Effector memory CD4-positive, alpha-beta T cell (primary cell): ENCODE results near the gene EIPR1.

Source experiments
- DNase-seq, 3 donors: peaks; one replicate each; pipeline ENCODE4 v3.0.0-alpha.2; 2020
- H3K27ac ChIP-seq: 2 replicates; pipeline ENCODE4 v1.7.0; 2013; ENCODE audit warnings: mild to moderate bottlenecking, low read length, moderate library complexity; ENCODE audit not compliant: insufficient read depth, poor library complexity, severe bottlenecking
- H3K27me3 ChIP-seq: replicated peaks from 2 replicates; pipeline ENCODE4 v1.7.0; 2013; ENCODE audit warnings: mild to moderate bottlenecking, low read length; ENCODE audit not compliant: insufficient read depth, control insufficient read depth, poor library complexity, severe bottlenecking
- H3K36me3 ChIP-seq: 2 replicates; pipeline ENCODE4 v1.7.0; 2013; ENCODE audit warnings: mild to moderate bottlenecking, low read length, moderate library complexity; ENCODE audit not compliant: control insufficient read depth, insufficient read depth
- H3K4me1 ChIP-seq: 2 replicates; pipeline ENCODE4 v1.7.0; 2013; ENCODE audit warnings: low read length, mild to moderate bottlenecking; ENCODE audit not compliant: control insufficient read depth, insufficient read depth, poor library complexity, severe bottlenecking
- H3K4me3 ChIP-seq: 2 replicates; pipeline ENCODE4 v1.7.0; 2013; ENCODE audit warnings: low read length, low read depth, mild to moderate bottlenecking; ENCODE audit not compliant: insufficient read depth, poor library complexity, severe bottlenecking
- H3K9me3 ChIP-seq: 2 replicates; pipeline ENCODE4 v1.7.0; 2013; ENCODE audit warnings: mild to moderate bottlenecking, low read length, moderate library complexity; ENCODE audit not compliant: control insufficient read depth

EIPR1 gene

DNA sequence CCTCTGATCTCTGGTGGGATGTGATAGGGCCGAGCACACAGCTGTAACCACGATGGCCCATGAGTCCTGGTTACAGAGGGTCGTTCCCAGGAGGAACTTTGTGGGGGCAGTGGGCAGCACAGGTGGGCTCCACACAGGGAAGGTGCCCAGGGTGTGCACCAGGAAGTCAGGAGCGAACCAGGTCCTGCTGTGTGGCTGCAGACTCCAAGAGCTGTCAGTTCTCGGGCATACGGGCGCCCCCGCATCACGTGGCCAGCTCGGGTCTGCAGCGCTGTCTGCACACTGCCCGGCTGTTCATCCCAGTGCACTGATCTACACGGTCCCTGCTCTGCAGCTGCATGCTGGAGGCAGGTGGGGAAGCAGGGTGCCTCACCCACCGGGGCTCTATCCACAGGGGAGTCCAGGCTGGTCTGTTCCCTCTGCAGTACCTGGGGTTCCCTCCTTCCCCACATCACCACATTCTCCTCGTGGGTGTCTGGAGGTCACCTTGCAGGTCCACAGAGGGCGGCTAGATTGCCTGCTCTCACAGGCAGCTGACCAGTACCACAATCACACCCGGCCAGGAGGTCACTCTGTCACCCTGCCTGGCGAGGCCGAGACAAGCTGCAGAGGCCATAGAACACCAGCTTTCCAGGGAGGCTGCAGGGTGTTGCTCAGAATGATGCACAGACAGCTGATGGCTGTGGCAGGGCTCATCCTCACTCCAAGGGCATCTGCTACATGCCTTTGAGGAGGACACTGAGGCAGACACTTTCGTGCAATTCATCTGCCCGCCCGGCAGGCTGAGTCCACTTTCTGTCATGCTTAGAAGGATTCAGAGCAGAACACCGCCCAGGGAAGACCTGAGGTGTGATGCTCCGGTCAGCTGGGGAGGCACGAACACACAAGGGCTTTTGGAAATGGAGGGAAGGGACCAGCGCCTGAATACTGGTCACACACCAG lies 202.7 kb downstream of the EIPR1 start:
- H3K9me3 ChIP-seq = no peaks in the 10 kb centered on the region
- DNase-seq = no peak
- H3K27ac ChIP-seq = no peak overlapping the region
- H3K4me3 ChIP-seq = no peak overlapping the region
- no peaks in the 10 kb centered on the region for H3K4me1 ChIP-seq
- H3K36me3 ChIP-seq = peaks cover 12% of the 10 kb centered on the region
- H3K27me3 ChIP-seq = no peaks in the 10 kb centered on the region

DNA sequence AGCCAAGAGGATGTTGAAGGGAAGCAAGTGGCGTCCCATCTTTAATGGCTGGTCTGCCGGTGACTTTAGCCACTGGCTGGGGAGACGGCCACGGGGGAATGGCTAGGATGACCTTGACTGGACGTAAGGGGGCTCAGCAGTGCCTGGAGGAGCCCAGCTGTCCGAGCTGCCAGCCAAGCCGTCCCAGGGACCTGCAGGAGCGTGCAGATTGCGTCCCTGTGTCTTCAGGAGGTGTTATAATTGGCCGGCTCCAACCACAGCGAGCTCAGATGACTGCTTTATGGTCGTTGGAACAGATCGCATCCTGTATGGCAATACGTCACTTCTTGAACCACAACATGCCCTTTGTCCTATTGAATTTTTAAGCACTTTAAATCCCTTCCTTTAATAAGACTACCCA lies 204.6 kb downstream of the EIPR1 start:
- no peak for DNase-seq
- peaks cover 12% of the 10 kb centered on the region for H3K36me3 ChIP-seq
- H3K27me3 ChIP-seq = no peaks in the 10 kb centered on the region
- H3K4me1 ChIP-seq = no peaks in the 10 kb centered on the region
- no peak overlapping the region for H3K4me3 ChIP-seq
- H3K9me3 ChIP-seq = no peaks in the 10 kb centered on the region
- no peak overlapping the region for H3K27ac ChIP-seq

DNA sequence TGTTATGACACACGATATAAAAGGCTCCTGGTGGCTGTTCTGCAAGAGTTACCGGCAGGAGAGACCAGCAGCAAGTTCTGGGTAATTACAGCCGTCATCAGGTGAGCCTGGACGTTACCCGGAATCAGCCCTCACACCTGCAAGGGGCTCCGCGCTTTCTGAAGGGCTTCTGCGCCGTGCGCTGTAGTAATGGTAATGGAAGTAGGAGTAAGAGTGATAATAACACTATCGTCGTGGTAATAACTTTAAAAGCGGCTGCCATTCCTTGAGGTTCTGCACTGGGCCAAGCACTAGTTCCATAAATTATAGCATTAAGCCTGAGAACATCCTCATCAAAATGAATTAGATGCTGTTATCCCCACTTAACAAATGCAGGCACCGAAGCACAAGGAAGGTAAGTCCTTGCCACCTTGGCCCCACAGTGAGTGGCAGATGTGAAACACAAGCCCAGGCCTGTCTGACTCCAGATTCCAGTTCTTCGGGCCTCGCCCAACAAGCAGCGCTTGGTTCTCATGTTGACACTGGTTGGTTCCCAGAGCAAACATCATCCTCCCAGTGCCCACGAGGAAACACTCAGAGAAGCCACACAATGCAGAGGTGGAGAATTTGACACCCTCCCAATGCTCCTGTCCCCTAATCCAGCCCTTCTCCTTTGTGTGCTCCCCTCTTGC lies 205.2 kb downstream of the EIPR1 start:
- DNase-seq = no peak
- Histone ChIP-seq H3K4me3 (no peak overlapping the region), H3K36me3 (peaks cover 12% of the 10 kb centered on the region), H3K4me1 (no peaks in the 10 kb centered on the region), H3K9me3 (no peaks in the 10 kb centered on the region), H3K27ac (no peak overlapping the region), H3K27me3 (no peaks in the 10 kb centered on the region)

DNA sequence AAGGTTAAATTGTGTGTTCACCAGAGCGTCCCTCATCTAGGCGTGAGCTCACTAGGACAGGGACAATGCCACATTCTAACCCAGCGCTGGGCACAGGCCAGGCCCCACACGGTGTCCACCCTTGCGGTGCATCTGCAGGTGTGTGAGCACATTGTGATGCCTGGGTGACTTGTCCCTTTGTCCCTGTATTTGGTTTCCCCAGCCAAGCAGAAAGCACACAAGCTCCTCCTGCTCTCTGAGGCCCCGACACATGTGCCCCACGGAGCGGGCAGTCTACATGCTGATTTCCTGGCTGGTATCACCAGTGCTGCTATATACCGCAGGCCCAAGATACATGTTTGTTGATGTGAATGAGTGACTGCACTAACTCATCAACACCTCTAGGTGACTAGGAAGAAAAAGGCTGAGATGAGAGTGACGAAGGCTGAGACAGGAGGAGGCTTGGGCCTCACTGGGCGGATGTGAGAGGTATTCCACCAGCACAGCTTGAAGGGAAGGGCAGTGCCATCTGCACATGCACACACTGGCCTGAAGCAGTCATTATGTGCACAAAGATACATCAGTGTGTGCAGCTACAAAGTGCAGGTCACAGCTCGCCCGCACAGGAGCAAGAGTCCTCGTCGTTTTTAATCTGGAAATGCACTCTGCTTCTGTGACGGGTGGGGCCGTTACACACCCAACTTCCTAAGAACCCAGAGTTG lies 205.9 kb downstream of the EIPR1 start:
- Histone ChIP-seq H3K9me3 (no peaks in the 10 kb centered on the region), H3K4me3 (no peak overlapping the region), H3K36me3 (peaks cover 12% of the 10 kb centered on the region), H3K4me1 (no peaks in the 10 kb centered on the region), H3K27ac (no peak overlapping the region), H3K27me3 (no peaks in the 10 kb centered on the region)
- no peak for DNase-seq

DNA sequence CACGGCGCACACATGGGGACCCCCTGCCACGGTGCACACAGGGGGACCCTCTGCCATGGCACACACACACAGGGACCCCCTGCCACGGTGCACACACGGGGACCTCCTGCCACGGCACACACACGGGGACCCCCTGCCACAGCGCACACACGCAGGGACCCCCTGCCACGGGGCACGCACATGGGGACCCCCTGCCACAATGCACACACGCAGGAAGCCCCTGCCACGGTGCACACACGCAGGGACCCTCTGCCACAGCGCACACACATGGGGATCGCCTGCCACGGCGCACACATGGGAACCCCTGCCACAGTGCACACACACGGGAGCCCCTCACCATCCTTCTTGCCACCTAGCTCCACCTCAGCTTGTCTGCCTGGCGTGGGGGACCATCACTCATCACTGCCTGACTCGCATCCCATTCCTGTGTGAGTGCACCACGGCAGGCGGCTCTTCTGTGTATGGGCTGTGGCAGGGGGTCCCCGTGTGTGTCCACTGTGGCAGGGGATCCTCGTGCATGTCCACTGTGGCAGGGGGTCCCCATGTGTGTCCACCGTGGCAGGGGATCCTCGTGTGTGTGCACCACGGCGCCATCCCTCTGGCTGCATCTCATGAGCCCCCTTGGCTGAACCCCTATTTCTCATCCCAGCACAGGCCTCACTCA lies 206.7 kb downstream of the EIPR1 start:
- Histone ChIP-seq H3K36me3 (peaks cover 12% of the 10 kb centered on the region), H3K27me3 (no peaks in the 10 kb centered on the region), H3K4me3 (no peak overlapping the region), H3K9me3 (no peaks in the 10 kb centered on the region), H3K4me1 (no peaks in the 10 kb centered on the region), H3K27ac (no peak overlapping the region)
- DNase-seq = no peak

DNA sequence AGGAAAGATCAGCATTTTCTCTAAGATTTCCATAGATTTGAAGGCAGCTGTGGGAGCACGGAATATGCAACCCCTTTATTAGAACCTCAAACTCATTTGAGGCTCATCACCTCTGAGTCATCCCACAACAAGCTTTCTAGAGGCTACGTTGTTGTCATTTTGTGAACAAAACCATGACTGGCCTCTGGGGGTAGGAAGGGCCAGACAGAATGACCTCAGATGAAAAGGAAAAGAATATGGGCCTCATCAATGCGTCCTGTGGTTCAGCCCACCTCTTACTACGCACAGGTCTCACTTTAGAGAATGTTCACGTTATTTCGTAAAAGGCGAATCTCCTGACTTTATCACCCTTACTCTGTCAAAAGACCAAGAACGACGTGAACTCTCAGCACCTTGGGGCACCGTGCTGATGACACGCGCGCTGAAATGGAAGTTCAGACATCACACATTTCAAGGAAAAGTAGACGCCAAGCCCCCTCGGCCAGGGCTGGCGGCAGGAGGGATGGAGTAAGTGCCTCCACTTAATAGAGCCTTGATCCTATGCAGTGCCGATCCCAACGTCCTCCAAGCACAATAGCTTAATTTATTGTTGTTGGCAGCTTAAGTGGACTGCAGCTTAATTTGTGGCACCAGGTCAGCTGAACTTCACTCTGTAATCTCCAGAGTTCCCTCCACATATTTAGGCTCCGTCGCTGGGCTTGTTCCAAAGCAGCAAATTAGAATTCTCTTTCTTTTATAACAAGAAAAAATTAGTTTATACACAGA lies 208.3 kb downstream of the EIPR1 start:
- Histone ChIP-seq H3K27me3 (no peaks in the 10 kb centered on the region), H3K36me3 (peaks cover 12% of the 10 kb centered on the region), H3K9me3 (no peaks in the 10 kb centered on the region), H3K4me1 (no peaks in the 10 kb centered on the region), H3K27ac (no peak overlapping the region), H3K4me3 (no peak overlapping the region)
- DNase-seq = no peak

DNA sequence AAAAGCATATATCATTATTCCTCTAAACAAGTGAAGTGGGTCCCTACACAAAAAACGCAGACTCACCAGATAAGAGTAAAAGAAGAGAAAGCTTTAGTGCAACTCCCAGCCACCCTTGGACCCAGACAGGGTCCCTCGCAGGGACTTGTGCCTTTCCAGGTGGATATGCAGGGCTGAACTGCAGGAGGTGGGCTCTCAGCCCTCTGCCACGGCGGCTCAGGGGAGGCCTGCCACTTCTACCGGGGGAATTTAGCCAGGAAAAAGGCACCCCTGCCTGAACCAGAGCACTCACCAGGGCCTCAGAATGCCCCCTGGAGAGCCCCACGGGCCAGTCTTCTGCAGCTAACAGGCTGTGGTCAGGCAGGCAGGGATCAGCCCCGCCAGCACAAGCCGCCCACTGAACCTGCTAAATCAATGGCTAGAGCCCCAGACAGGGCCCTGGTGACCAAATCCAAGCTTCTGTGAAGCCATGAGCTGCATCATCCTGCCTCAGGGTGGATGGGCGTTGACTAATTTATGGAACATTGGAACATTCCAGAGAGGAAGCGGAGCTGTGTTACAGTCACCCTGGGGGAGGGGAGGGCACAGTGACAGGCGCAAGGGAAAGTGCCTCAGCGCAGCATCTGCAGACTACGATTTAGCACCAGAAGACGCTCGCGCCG lies 209.3 kb downstream of the EIPR1 start:
- no peak for DNase-seq
- Histone ChIP-seq H3K27ac (no peak overlapping the region), H3K27me3 (no peaks in the 10 kb centered on the region), H3K4me1 (no peaks in the 10 kb centered on the region), H3K9me3 (no peaks in the 10 kb centered on the region), H3K4me3 (no peak overlapping the region), H3K36me3 (peaks cover 12% of the 10 kb centered on the region)

DNA sequence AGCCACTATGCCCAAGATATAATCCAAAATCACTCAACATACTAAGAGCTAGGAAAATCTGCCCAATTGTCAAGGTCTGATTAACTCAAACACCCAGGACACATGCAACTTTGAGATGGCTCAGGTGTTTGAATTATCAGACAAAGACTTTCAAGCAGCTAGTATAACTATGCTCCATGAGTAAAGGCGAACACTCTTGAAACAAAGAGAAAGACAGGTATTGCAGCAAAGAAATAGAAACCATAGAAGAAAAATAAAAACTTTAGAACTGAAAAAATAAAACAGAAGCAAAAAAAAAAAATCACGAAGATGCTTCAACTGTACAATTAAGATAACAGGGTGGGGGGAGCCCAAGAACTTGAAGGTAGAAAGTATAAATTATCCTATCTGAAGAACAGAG lies 214.2 kb downstream of the EIPR1 start:
- Histone ChIP-seq H3K27ac (no peak overlapping the region), H3K36me3 (no peaks in the 10 kb centered on the region), H3K9me3 (no peaks in the 10 kb centered on the region), H3K4me1 (no peaks in the 10 kb centered on the region), H3K4me3 (no peak overlapping the region), H3K27me3 (no peaks in the 10 kb centered on the region)
- no peak for DNase-seq
